IMR-90 (cell line): ENCODE results near the gene SPATA33. TPM values are rescaled to one million over a fixed set of nuclear protein-coding genes. Genes with fewer than 3 reads are reported as not detected.

Experiments
- polyA plus RNA-seq, 3 experiments: library from polyadenylated mRNA; depleted of rRNA; stranded (reverse); fragments of >200 nt; gene quantifications; 2 replicates each; pipeline ENCODE4 v1.2.3, GENCODE V29; 2012; ENCODE audit warnings: low replicate concordance in 1 of 3
- total RNA-seq: library from RNA; depleted of rRNA; stranded (reverse); fragments of >200 nt; gene quantifications from 2 replicates; pipeline ENCODE4 v1.2.3, GENCODE V29; 2012; rRNA removed

The SPATA33 gene
- total and polyA plus RNA-seq, 2 of the 4 experiments (the other 2 are of a cell fraction) = 0.90 to 3.4 TPM

Other genes starting within 250 kb of the SPATA33 start
- gene ANKRD11, start 167.3 kb upstream of the SPATA33 start, total RNA-seq = 28.1 and 46.8 TPM in 2 replicates
- 67.8 and 71.9 TPM in 2 replicates for gene ANKRD11, start 167.3 kb upstream of the SPATA33 start, polyA plus RNA-seq (2012; rRNA removed)
- gene SPG7, start 149.4 kb upstream of the SPATA33 start, total RNA-seq = 95.3 and 96.8 TPM in 2 replicates
- gene SPG7, start 149.4 kb upstream of the SPATA33 start, polyA plus RNA-seq (2012; rRNA removed) = 82.8 and 94.6 TPM in 2 replicates
- gene RPL13, start 97.2 kb upstream of the SPATA33 start, total RNA-seq = 1,549 and 2,098 TPM in 2 replicates
- 3,527 and 5,396 TPM in 2 replicates for gene RPL13, start 97.2 kb upstream of the SPATA33 start, polyA plus RNA-seq (2012; rRNA removed)
- 5.0 and 5.4 TPM in 2 replicates for gene CPNE7, start 82.1 kb upstream of the SPATA33 start, total RNA-seq
- 17.4 and 17.7 TPM in 2 replicates for gene CPNE7, start 82.1 kb upstream of the SPATA33 start, polyA plus RNA-seq (2012; rRNA removed)
- not detected in 2 replicates for gene DPEP1, start 44.2 kb upstream of the SPATA33 start, total RNA-seq
- not detected in 2 replicates for gene DPEP1, start 44.2 kb upstream of the SPATA33 start, polyA plus RNA-seq (2012; rRNA removed)
- gene CHMP1A, start 128 bp upstream of the SPATA33 start, total RNA-seq = 99.8 and 113 TPM in 2 replicates
- gene CHMP1A, start 128 bp upstream of the SPATA33 start, polyA plus RNA-seq (2012; rRNA removed) = 97.3 and 112 TPM in 2 replicates
- gene CDK10, start 28.9 kb downstream of the SPATA33 start, total RNA-seq = 18.6 and 19.5 TPM in 2 replicates
- gene CDK10, start 28.9 kb downstream of the SPATA33 start, polyA plus RNA-seq (2012; rRNA removed) = 61.8 and 65.3 TPM in 2 replicates
- gene SPATA2L, start 43.9 kb downstream of the SPATA33 start, total RNA-seq = 4.8 and 5.0 TPM in 2 replicates
- 6.9 and 8.8 TPM in 2 replicates for gene SPATA2L, start 43.9 kb downstream of the SPATA33 start, polyA plus RNA-seq (2012; rRNA removed)
- gene VPS9D1, start 63.1 kb downstream of the SPATA33 start, total RNA-seq = 1.8 and 1.9 TPM in 2 replicates
- 20.3 and 27.0 TPM in 2 replicates for gene VPS9D1, start 63.1 kb downstream of the SPATA33 start, polyA plus RNA-seq (2012; rRNA removed)
- 4.1 and 4.2 TPM in 2 replicates for gene ZNF276, start 63.7 kb downstream of the SPATA33 start, total RNA-seq
- gene ZNF276, start 63.7 kb downstream of the SPATA33 start, polyA plus RNA-seq (2012; rRNA removed) = 18.6 and 19.1 TPM in 2 replicates
- gene FANCA, start 158.8 kb downstream of the SPATA33 start, total RNA-seq = 13.3 and 13.9 TPM in 2 replicates
- gene FANCA, start 158.8 kb downstream of the SPATA33 start, polyA plus RNA-seq (2012; rRNA removed) = 24.4 and 24.7 TPM in 2 replicates
- 0.56 and 0.72 TPM in 2 replicates for gene SPIRE2, start 170.6 kb downstream of the SPATA33 start, total RNA-seq
- 1.6 and 1.9 TPM in 2 replicates for gene SPIRE2, start 170.6 kb downstream of the SPATA33 start, polyA plus RNA-seq (2012; rRNA removed)
- 119 and 127 TPM in 2 replicates for gene TCF25, start 215.8 kb downstream of the SPATA33 start, total RNA-seq
- gene TCF25, start 215.8 kb downstream of the SPATA33 start, polyA plus RNA-seq (2012; rRNA removed) = 184 and 199 TPM in 2 replicates